Measurements from ENCODE around the gene ADGRE2. TPM values are rescaled to one million over a fixed set of nuclear protein-coding genes. Genes with fewer than 3 reads are reported as not detected.

ADGRE2 gene
- total RNA-seq, 1 experiment from 2014 or later: 0.26 TPM

GRCh38 chr19:14719162-14719561 lies 59.2 kb downstream of the ADGRE2 start:
- BruUV-seq (replicated peaks): no TSS peak
- CTCF ChIA-PET: no interaction called here
- Histone ChIP-seq H4K20me1 (ENCODE audit: insufficient read depth) (no peaks in the 10 kb centered on the region), H3K27ac (no peak overlapping the region), H3K9me3 (ENCODE audit: insufficient read depth, low read depth) (peaks cover 45% of the 10 kb centered on the region), H3K4me2 (no peak overlapping the region), H3K4me3 (no peak overlapping the region), H3K27me3 (ENCODE audit: insufficient read depth, low read depth) (peaks cover 5% of the 10 kb centered on the region; the same call in 1 of the 2 replicates), H3K36me3 (ENCODE audit: low read depth) (peaks cover 13% of the 10 kb centered on the region; the same call in 1 of the 2 replicates), H3K79me2 (ENCODE audit: low read depth) (no peaks in the 10 kb centered on the region), H3K9me2 (ENCODE audit: insufficient read depth) (no peaks in the 10 kb centered on the region), H2AFZ (no peak overlapping the region), H3K4me1 (replicated peaks; ENCODE audit: insufficient read depth) (no peaks in the 10 kb centered on the region), H3F3A (ENCODE audit: insufficient read depth, low read depth) (no peaks in the 10 kb centered on the region)
- POLR2A ChIA-PET (ENCODE audit: unreplicated experiment): no interaction called here
- intact Hi-C loops (cut with micrococcal nuclease; ENCODE audit: unreplicated experiment): no loop called here
- DNase-seq: no peak
- TF ChIP-seq EZH2 (IDR thresholded peaks at IDR 0.05; ENCODE audit: low read depth): no peak

GRCh38 chr19:14718522-14719116 lies 59.7 kb downstream of the ADGRE2 start:
- no TSS peak for BruUV-seq (replicated peaks)
- ChIA-PET CTCF (no interaction called here), POLR2A (ENCODE audit: unreplicated experiment) (no interaction called here)

GRCh38 chr19:14715841-14716240 lies 62.5 kb downstream of the ADGRE2 start:
- no peak for DNase-seq
- BruUV-seq (replicated peaks): no TSS peak
- Histone ChIP-seq H3K4me3 (no peak overlapping the region), H3K79me2 (ENCODE audit: low read depth) (no peaks in the 10 kb centered on the region), H3K36me3 (ENCODE audit: low read depth) (peaks cover 13% of the 10 kb centered on the region; the same call in 1 of the 2 replicates), H3K27me3 (ENCODE audit: insufficient read depth, low read depth) (no peaks in the 10 kb centered on the region), H3K27ac (no peak overlapping the region), H3K4me1 (replicated peaks; ENCODE audit: insufficient read depth) (no peaks in the 10 kb centered on the region), H3K4me2 (no peak overlapping the region), H3F3A (ENCODE audit: insufficient read depth, low read depth) (no peaks in the 10 kb centered on the region), H4K20me1 (ENCODE audit: insufficient read depth) (no peaks in the 10 kb centered on the region), H2AFZ (no peak overlapping the region), H3K9me2 (ENCODE audit: insufficient read depth) (no peaks in the 10 kb centered on the region), H3K9me3 (ENCODE audit: insufficient read depth, low read depth) (peaks cover 29% of the 10 kb centered on the region; the same call in 1 of the 2 replicates)
- no peak for TF ChIP-seq EZH2 (IDR thresholded peaks at IDR 0.05; ENCODE audit: low read depth)
- no peak for TF ChIP-seq CTCF (conservative IDR thresholded peaks at IDR 0.05)
- ChIA-PET CTCF (no interaction called here), POLR2A (ENCODE audit: unreplicated experiment) (no interaction called here)
- intact Hi-C loops (cut with micrococcal nuclease; ENCODE audit: unreplicated experiment): no loop called here

More at GRCh38 chr19:14718522-14719116, 59.7 kb downstream of the ADGRE2 start:
- H3K4me2 ChIP-seq: no peak overlapping the region
- H3K9me2 ChIP-seq (ENCODE audit: insufficient read depth): no peaks in the 10 kb centered on the region
- no peak overlapping the region for H2AFZ ChIP-seq
- H3F3A ChIP-seq (ENCODE audit: insufficient read depth, low read depth): no peaks in the 10 kb centered on the region
- intact Hi-C loops (cut with micrococcal nuclease; ENCODE audit: unreplicated experiment): no loop called here
- no peaks in the 10 kb centered on the region for H3K4me1 ChIP-seq (replicated peaks; ENCODE audit: insufficient read depth)
- no peak overlapping the region for H3K27ac ChIP-seq
- H4K20me1 ChIP-seq (ENCODE audit: insufficient read depth): no peaks in the 10 kb centered on the region
- no peaks in the 10 kb centered on the region; the same call in 1 of the 2 replicates for H3K27me3 ChIP-seq (ENCODE audit: insufficient read depth, low read depth)
- no peak overlapping the region for H3K4me3 ChIP-seq
- H3K9me3 ChIP-seq (ENCODE audit: insufficient read depth, low read depth): peaks cover 45% of the 10 kb centered on the region
- no peak for DNase-seq
- H3K79me2 ChIP-seq (ENCODE audit: low read depth): no peaks in the 10 kb centered on the region
- H3K36me3 ChIP-seq (ENCODE audit: low read depth): peaks cover 13% of the 10 kb centered on the region; the same call in 1 of the 2 replicates
- no peak for TF ChIP-seq EZH2 (IDR thresholded peaks at IDR 0.05; ENCODE audit: low read depth)
- no peak for TF ChIP-seq CTCF (conservative IDR thresholded peaks at IDR 0.05)

- no peak overlapping the region for H3K4me2 ChIP-seq
- no peaks in the 10 kb centered on the region for H4K20me1 ChIP-seq (ENCODE audit: insufficient read depth)
- H3K4me3 ChIP-seq: no peak overlapping the region
- H3K4me1 ChIP-seq (replicated peaks; ENCODE audit: insufficient read depth): no peaks in the 10 kb centered on the region
- BruUV-seq (replicated peaks): no TSS peak
- POLR2A ChIA-PET (ENCODE audit: unreplicated experiment): no interaction called here
- H3K9me3 ChIP-seq (ENCODE audit: insufficient read depth, low read depth): no peaks in the 10 kb centered on the region
- no peaks in the 10 kb centered on the region for H3K79me2 ChIP-seq (ENCODE audit: low read depth)
- intact Hi-C loops (cut with micrococcal nuclease; ENCODE audit: unreplicated experiment): no loop called here
- H3K27me3 ChIP-seq (ENCODE audit: insufficient read depth, low read depth): no peaks in the 10 kb centered on the region
- no peak overlapping the region for H2AFZ ChIP-seq
- 0 out of 2 replicates have a peak, but pooled peaks cover 9% of the 10 kb centered on the region for H3K36me3 ChIP-seq (ENCODE audit: low read depth)
- H3K27ac ChIP-seq: no peak overlapping the region
- DNase-seq: no peak
- no peaks in the 10 kb centered on the region for H3K9me2 ChIP-seq (ENCODE audit: insufficient read depth)
- TF ChIP-seq CTCF (conservative IDR thresholded peaks at IDR 0.05) (no peak), EZH2 (IDR thresholded peaks at IDR 0.05; ENCODE audit: low read depth) (no peak)
- H3F3A ChIP-seq (ENCODE audit: insufficient read depth, low read depth): no peaks in the 10 kb centered on the region
- CTCF ChIA-PET: no interaction called here
These were observed 73.9 kb downstream of the ADGRE2 start for GRCh38 chr19:14704450-14704849.
